Calu3 (cell line): Measurements from ENCODE around the gene FCGBP. TPM values are rescaled to one million over a fixed set of nuclear protein-coding genes. Genes with fewer than 3 reads are reported as not detected.

Experiments used
- BruUV-seq: library from RNA; stranded (reverse); fragments of 400-500 nt; replicated peaks from 2 replicates; lab custom pipeline; 2021; lab: Mats Ljungman, UMichigan
- CTCF ChIA-PET: fragments of 300-600 bp; sonication (Branson Sonifier 250); formaldehyde crosslinking; loops from one replicate; lab custom pipeline; 2022; ENCODE audit warnings: antibody characterized with exemption; lab: Charles Lee
- DNase-seq: peaks from one replicate; pipeline ENCODE4 v3.0.0; 2022
- H3K27ac Mint-ChIP-seq: one replicate; pipeline ENCODE4 v1.8.0; 2022; ENCODE audit warnings: mixed read lengths; ENCODE audit not compliant: unreplicated experiment
- H3K27me3 Mint-ChIP-seq: one replicate; pipeline ENCODE4 v1.8.0; 2022; ENCODE audit warnings: mixed read lengths; ENCODE audit not compliant: unreplicated experiment
- H3K36me3 Mint-ChIP-seq: one replicate; pipeline ENCODE4 v1.8.0; 2022; ENCODE audit warnings: mild to moderate bottlenecking, moderate library complexity, mixed read lengths; ENCODE audit not compliant: insufficient read depth, unreplicated experiment
- H3K4me1 Mint-ChIP-seq: one replicate; pipeline ENCODE4 v1.8.0; 2022; ENCODE audit warnings: mild to moderate bottlenecking, low read depth, mixed read lengths; ENCODE audit not compliant: unreplicated experiment
- H3K4me3 Mint-ChIP-seq: one replicate; pipeline ENCODE4 v1.8.0; 2022; ENCODE audit warnings: mild to moderate bottlenecking, low read depth, moderate library complexity, mixed read lengths; ENCODE audit not compliant: unreplicated experiment
- H3K9me3 Mint-ChIP-seq: one replicate; pipeline ENCODE4 v1.8.0; 2022; ENCODE audit warnings: low read depth, mixed read lengths; ENCODE audit not compliant: unreplicated experiment
- CTCF ChIP-seq: fragments of 200-600 bp; IDR thresholded peaks from one replicate; pipeline ENCODE4 v1.8.0; 2022; ENCODE audit warnings: antibody characterized with exemption; ENCODE audit not compliant: unreplicated experiment
- intact Hi-C: fragments of 100-400 bp; cut with micrococcal nuclease; formaldehyde crosslinking; loops from one replicate; pipeline ENCODE4 v1.10.0; 2022; ENCODE audit not compliant: unreplicated experiment
- total RNA-seq: library from RNA; stranded (reverse); gene quantifications from 2 replicates; pipeline ENCODE4 v1.2.3, GENCODE V29; 2022

The FCGBP gene
- total RNA-seq, 1 experiment from 2014 or later = 3.7 TPM

- no peak for TF ChIP-seq CTCF
- no peaks in the 10 kb centered on the region for H3K27me3 Mint-ChIP-seq
- H3K9me3 Mint-ChIP-seq = peaks cover 6% of the 10 kb centered on the region
- no peak for DNase-seq
- intact Hi-C loops = no loop called here
- peaks cover 64% of the 10 kb centered on the region for H3K4me1 Mint-ChIP-seq
- H3K4me3 Mint-ChIP-seq = no peak overlapping the region
- H3K27ac Mint-ChIP-seq = peak overlapping the region; percentile 74
- no TSS peak for BruUV-seq
- CTCF ChIA-PET = interaction anchor here (1.3 to 2.4 kb wide), 2 partner anchors 10 to 34 kb away, joined by 4 to 10 read pairs; partner anchors contain the start of gene PSMC4
- H3K36me3 Mint-ChIP-seq = peaks cover 3% of the 10 kb centered on the region
These were observed 1.6 kb upstream of the FCGBP start for GRCh38 chr19:39936020-39936419.

GRCh38 chr19:39935364-39935661 is 879 bp upstream of the FCGBP start:
- BruUV-seq = no TSS peak
- peaks cover 3% of the 10 kb centered on the region for H3K36me3 Mint-ChIP-seq
- intact Hi-C loops = no loop called here
- no peak for DNase-seq
- H3K27me3 Mint-ChIP-seq = no peaks in the 10 kb centered on the region
- H3K4me3 Mint-ChIP-seq = no peak overlapping the region
- TF ChIP-seq CTCF = no peak
- CTCF ChIA-PET = interaction anchor here (2.4 kb wide), 1 partner anchor 35 kb away, joined by 10 read pairs; the partner anchor contains the start of gene PSMC4
- H3K27ac Mint-ChIP-seq = peak overlapping the region; percentile 74
- H3K4me1 Mint-ChIP-seq = peaks cover 57% of the 10 kb centered on the region
- H3K9me3 Mint-ChIP-seq = peaks cover 6% of the 10 kb centered on the region

- H3K27me3 Mint-ChIP-seq = no peaks in the 10 kb centered on the region
- CTCF ChIA-PET = interaction anchor here (2.6 kb wide), 1 partner anchor 41 kb away, joined by 7 read pairs; the partner anchor contains the start of gene PSMC4
- intact Hi-C loops = no loop called here
- no peak overlapping the region for H3K27ac Mint-ChIP-seq
- no peak overlapping the region for H3K4me3 Mint-ChIP-seq
- no peaks in the 10 kb centered on the region for H3K36me3 Mint-ChIP-seq
- DNase-seq = no peak
- BruUV-seq = no TSS peak
- TF ChIP-seq CTCF = no peak
- H3K9me3 Mint-ChIP-seq = peaks cover 7% of the 10 kb centered on the region
- H3K4me1 Mint-ChIP-seq = peaks cover 8% of the 10 kb centered on the region
These were observed 4.7 kb downstream of the FCGBP start for GRCh38 chr19:39929750-39930149.

- BruUV-seq = no TSS peak
- intact Hi-C loops = no loop called here
- DNase-seq = no peak
- Mint-ChIP-seq H3K4me1 (no peaks in the 10 kb centered on the region), H3K9me3 (peaks cover 7% of the 10 kb centered on the region), H3K4me3 (no peak overlapping the region), H3K27ac (no peak overlapping the region), H3K27me3 (no peaks in the 10 kb centered on the region), H3K36me3 (no peaks in the 10 kb centered on the region)
- TF ChIP-seq CTCF = no peak
- CTCF ChIA-PET = no interaction called here
These were observed 6.1 kb downstream of the FCGBP start for GRCh38 chr19:39928357-39928725.
